HL-60 (cell line): Measurements from ENCODE around the gene TP53I11.

Experiments used
- DNase-seq, 2 experiments: peaks; one replicate each; pipeline ENCODE4 v3.0.0-alpha.2; 2010 to 2020; ENCODE audit warnings: low read depth in 1 of 2, low spot score in 1 of 2
- H3K27ac ChIP-seq: fragments of 250-450 bp; sonication (Bioruptor Pico); replicated peaks from 2 replicates; pipeline ENCODE4 v1.5.1; 2020; ENCODE audit warnings: mild to moderate bottlenecking, moderate library complexity
- H3K27me3 ChIP-seq: fragments of 250-450 bp; sonication (Bioruptor Pico); 2 replicates; pipeline ENCODE4 v1.5.1; 2021; ENCODE audit warnings: mild to moderate bottlenecking, moderate library complexity; ENCODE audit not compliant: insufficient read depth, poor library complexity, severe bottlenecking
- H3K4me3 ChIP-seq: replicated peaks from 2 replicates; pipeline ENCODE4 v1.5.1; 2011; ENCODE audit warnings: mild to moderate bottlenecking, control low read depth, low read length; ENCODE audit not compliant: insufficient read depth
- CTCF ChIP-seq: IDR thresholded peaks from one replicate; pipeline ENCODE4 v1.5.1; 2011; ENCODE audit warnings: low read length, control low read depth, inconsistent platforms; ENCODE audit not compliant: insufficient read depth
- GABPA ChIP-seq: IDR thresholded peaks from 2 replicates; pipeline ENCODE4 v1.6.1; 2012; ENCODE audit warnings: low read depth
- POLR2AphosphoS5 ChIP-seq: IDR thresholded peaks from 2 replicates; pipeline ENCODE4 v1.6.1; 2012; ENCODE audit warnings: low read depth
- REST ChIP-seq: IDR thresholded peaks from 2 replicates; pipeline ENCODE4 v1.6.1; 2012; ENCODE audit warnings: low read depth; ENCODE audit not compliant: insufficient replicate concordance
- SPI1 ChIP-seq: IDR thresholded peaks from 2 replicates; pipeline ENCODE4 v1.6.1; 2012; ENCODE audit warnings: low read depth, mild to moderate bottlenecking, borderline replicate concordance

TP53I11 gene

GRCh38 chr11:44974402-44975000 is 23.8 kb upstream of the TP53I11 start:
- H3K27me3 ChIP-seq = no peaks in the 10 kb centered on the region
- H3K27ac ChIP-seq = no peak overlapping the region
- no peak overlapping the region for H3K4me3 ChIP-seq
- TF ChIP-seq REST (no peak), POLR2AphosphoS5 (no peak), SPI1 (no peak), CTCF (no peak), GABPA (no peak)
- no peak for DNase-seq

- H3K27ac ChIP-seq = no peak overlapping the region
- TF ChIP-seq SPI1 (no peak), REST (no peak), GABPA (no peak), POLR2AphosphoS5 (no peak), CTCF (no peak)
- no peak for DNase-seq
- H3K27me3 ChIP-seq = no peaks in the 10 kb centered on the region
- no peak overlapping the region for H3K4me3 ChIP-seq
Measured at GRCh38 chr11:44973632-44974401, 23.1 kb upstream of the TP53I11 start.

- no peak for DNase-seq
- H3K27me3 ChIP-seq = no peaks in the 10 kb centered on the region
- TF ChIP-seq REST = no peak
- no peak for TF ChIP-seq GABPA
- TF ChIP-seq SPI1 = no peak
- TF ChIP-seq POLR2AphosphoS5 = no peak
- TF ChIP-seq CTCF = no peak
Measured at GRCh38 chr11:44972746-44973435, 22.2 kb upstream of the TP53I11 start.

More at GRCh38 chr11:44972746-44973435, 22.2 kb upstream of the TP53I11 start:
- Histone ChIP-seq H3K27ac (no peak overlapping the region), H3K4me3 (no peak overlapping the region)
